K562 (cell line): ENCODE results near the gene UBFD1. TPM values are rescaled to one million over a fixed set of nuclear protein-coding genes. Genes with fewer than 3 reads are reported as not detected.
A peak's percentile ranks its signal among the peaks of the same experiment; 100 is the strongest.

ENCODE experiments used
- MIER1 ChIP-seq: fragments of 450-650 bp; IDR thresholded peaks from 2 replicates; pipeline ENCODE4 v1.6.1; 2016; ENCODE audit warnings: antibody characterized with exemption, mild to moderate bottlenecking, low read depth
- NR2C1 ChIP-seq, 2 experiments: fragments of 450-650 bp; IDR thresholded peaks; 2 replicates each; pipeline ENCODE4 v1.6.1; 2017; ENCODE audit warnings: mild to moderate bottlenecking in 2 of 2, antibody characterized with exemption in 1 of 2, inconsistent platforms in 1 of 2, missing compliant biosample characterization in 1 of 2, missing genetic modification characterization in 1 of 2
- TBP ChIP-seq: optimal IDR thresholded peaks from 2 replicates; pipeline ENCODE3; 2011; ENCODE audit warnings: low read depth, low read length, improper control_type of control experiment
- TCF3 ChIP-seq: sonication (generic); formaldehyde crosslinking; IDR thresholded peaks from 2 replicates; pipeline ENCODE4 v1.4.0; 2020; ENCODE audit warnings: mild to moderate bottlenecking, missing genetic modification reagents
- XRCC5 ChIP-seq: fragments of 200-400 bp; formaldehyde crosslinking; IDR thresholded peaks from 2 replicates; pipeline ENCODE4 v1.6.1; 2017; ENCODE audit warnings: low read depth, mild to moderate bottlenecking, low read length
- YY1 ChIP-seq, 3 experiments: IDR thresholded peaks; 2 replicates each; pipeline ENCODE4 v1.6.1; 2011; ENCODE audit warnings: low read length in 2 of 3, mild to moderate bottlenecking in 2 of 3, moderate library complexity in 2 of 3, borderline replicate concordance in 1 of 3, control low read depth in 1 of 3, low read depth in 1 of 3; ENCODE audit not compliant: insufficient read depth in 3 of 3, insufficient replicate concordance in 2 of 3, control insufficient read depth in 1 of 3, insufficient read length in 1 of 3; ENCODE audit errors: extremely low read depth in 1 of 3
- ZBTB1 ChIP-seq: sonication (generic); formaldehyde crosslinking; IDR thresholded peaks from 2 replicates; pipeline ENCODE4 v1.8.1; 2023; ENCODE audit warnings: missing genetic modification reagents, low read depth, mild to moderate bottlenecking, borderline replicate concordance
- ZFX ChIP-seq: sonication (generic); formaldehyde crosslinking; IDR thresholded peaks from 2 replicates; pipeline ENCODE4 v1.8.0; 2022; ENCODE audit warnings: mild to moderate bottlenecking, missing genetic modification reagents, moderate library complexity
- ZNF143 ChIP-seq: sonication (generic); formaldehyde crosslinking; IDR thresholded peaks from 2 replicates; pipeline ENCODE4 v1.9.0; 2022; ENCODE audit warnings: mild to moderate bottlenecking, missing genetic modification reagents
- polyA plus RNA-seq, 8 experiments: library from polyadenylated mRNA; depleted of rRNA in 4 of 8; stranded (reverse) in 5 of 8; unstranded in 3 of 8; fragments of >200 nt; fragmentation: Nextera tagmentation in 2 of 8; fragmentation: Illumina TruSeq in 1 of 8; extraction: Ambion mirVana in 2 of 8; extraction: Trizol in 1 of 8; gene quantifications; 2 replicates each; pipeline versions ENCODE4 v1.2.1 to v1.2.3, GENCODE V29; 2011 to 2014; ENCODE audit warnings: inconsistent platforms in 1 of 8, missing spikeins in 1 of 8
- total RNA-seq, 7 experiments: library from RNA; depleted of rRNA in 6 of 7; stranded (reverse); fragments of >200 nt in 6 of 7; fragmentation: Illumina TruSeq in 2 of 7; extraction: Trizol in 2 of 7; gene quantifications; 2 replicates each; pipeline versions ENCODE4 v1.2.1 to v1.2.3, GENCODE V29; 2011 to 2021; ENCODE audit warnings: low replicate concordance in 1 of 7
- TF ChIP-seq, protein P1 (sequence below), 2 experiments: fragments of 450-650 bp; formaldehyde crosslinking in 1 of 2; IDR thresholded peaks; 2 replicates each; pipeline versions ENCODE4 v1.4.0 to v1.6.1; 2014 to 2020; ENCODE audit warnings: mild to moderate bottlenecking in 2 of 2, borderline replicate concordance in 1 of 2, low read depth in 1 of 2
- TF ChIP-seq, protein P2 (sequence below): sonication (generic); formaldehyde crosslinking; IDR thresholded peaks from 2 replicates; pipeline ENCODE4 v1.8.1; 2023; ENCODE audit warnings: mild to moderate bottlenecking, missing genetic modification reagents
- TF ChIP-seq, protein P3 (sequence below): fragments of 250-450 bp; sonication (Bioruptor Pico); IDR thresholded peaks from 2 replicates; pipeline ENCODE4 v1.5.0; 2022; ENCODE audit warnings: mild to moderate bottlenecking

UBFD1 gene
- total and polyA plus RNA-seq, 9 of the 15 experiments (the other 6 are each of a cell fraction or from before 2014, with no cell fraction given) = 10.7 to 66.2 (median 34.0) TPM

DNA sequence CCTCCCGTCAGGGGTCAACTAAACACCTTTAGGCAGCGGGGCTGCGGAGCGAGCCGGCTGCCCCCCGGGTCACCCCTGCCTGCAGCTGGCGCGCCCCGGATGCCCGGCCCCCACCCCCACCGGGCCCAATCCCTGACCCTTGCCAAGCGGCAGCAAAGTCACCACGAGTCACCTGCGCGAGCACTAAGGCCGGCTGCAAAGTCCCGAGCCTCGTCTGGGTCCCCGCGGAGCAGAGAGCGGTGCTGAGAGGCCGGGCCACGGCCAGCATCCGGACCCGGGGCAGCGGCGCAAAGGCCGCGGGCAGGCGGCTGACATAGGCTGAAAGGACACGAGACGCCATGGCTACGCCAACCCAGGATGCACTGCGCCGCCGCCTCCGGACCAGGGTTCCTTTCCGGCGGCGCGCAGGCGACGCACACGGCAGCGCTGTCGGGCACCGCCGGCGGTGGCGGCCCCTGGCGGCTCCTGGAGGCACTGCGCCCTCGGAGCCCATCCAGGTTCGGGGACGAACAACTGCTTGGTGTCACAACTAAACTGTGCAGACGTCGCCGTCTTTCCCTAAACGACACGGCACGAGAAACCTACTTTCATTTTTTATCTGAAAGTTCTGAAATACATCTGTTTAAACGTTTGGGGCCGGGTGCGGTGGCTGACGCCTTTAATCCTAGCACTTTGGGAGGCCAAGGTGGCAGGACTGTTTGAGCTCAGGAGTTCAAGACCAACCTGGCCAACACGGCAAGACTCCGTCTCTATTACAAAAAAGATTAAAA lies 38.6 kb downstream of the UBFD1 start, which contains the start of gene NDUFAB1 (continued):
- TF ChIP-seq, protein P1, sequence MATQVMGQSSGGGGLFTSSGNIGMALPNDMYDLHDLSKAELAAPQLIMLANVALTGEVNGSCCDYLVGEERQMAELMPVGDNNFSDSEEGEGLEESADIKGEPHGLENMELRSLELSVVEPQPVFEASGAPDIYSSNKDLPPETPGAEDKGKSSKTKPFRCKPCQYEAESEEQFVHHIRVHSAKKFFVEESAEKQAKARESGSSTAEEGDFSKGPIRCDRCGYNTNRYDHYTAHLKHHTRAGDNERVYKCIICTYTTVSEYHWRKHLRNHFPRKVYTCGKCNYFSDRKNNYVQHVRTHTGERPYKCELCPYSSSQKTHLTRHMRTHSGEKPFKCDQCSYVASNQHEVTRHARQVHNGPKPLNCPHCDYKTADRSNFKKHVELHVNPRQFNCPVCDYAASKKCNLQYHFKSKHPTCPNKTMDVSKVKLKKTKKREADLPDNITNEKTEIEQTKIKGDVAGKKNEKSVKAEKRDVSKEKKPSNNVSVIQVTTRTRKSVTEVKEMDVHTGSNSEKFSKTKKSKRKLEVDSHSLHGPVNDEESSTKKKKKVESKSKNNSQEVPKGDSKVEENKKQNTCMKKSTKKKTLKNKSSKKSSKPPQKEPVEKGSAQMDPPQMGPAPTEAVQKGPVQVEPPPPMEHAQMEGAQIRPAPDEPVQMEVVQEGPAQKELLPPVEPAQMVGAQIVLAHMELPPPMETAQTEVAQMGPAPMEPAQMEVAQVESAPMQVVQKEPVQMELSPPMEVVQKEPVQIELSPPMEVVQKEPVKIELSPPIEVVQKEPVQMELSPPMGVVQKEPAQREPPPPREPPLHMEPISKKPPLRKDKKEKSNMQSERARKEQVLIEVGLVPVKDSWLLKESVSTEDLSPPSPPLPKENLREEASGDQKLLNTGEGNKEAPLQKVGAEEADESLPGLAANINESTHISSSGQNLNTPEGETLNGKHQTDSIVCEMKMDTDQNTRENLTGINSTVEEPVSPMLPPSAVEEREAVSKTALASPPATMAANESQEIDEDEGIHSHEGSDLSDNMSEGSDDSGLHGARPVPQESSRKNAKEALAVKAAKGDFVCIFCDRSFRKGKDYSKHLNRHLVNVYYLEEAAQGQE (IDR thresholded peaks at IDR 0.05; ENCODE audit: borderline replicate concordance) = peak; percentile 29; the same call in 1 of the 2 replicates
- TF ChIP-seq, protein P1 (CRISPR knock-in tag; IDR thresholded peaks at IDR 0.05; ENCODE audit: low read depth) = no peak
- TF ChIP-seq XRCC5 = peak; percentile 89
- TF ChIP-seq, protein P2, sequence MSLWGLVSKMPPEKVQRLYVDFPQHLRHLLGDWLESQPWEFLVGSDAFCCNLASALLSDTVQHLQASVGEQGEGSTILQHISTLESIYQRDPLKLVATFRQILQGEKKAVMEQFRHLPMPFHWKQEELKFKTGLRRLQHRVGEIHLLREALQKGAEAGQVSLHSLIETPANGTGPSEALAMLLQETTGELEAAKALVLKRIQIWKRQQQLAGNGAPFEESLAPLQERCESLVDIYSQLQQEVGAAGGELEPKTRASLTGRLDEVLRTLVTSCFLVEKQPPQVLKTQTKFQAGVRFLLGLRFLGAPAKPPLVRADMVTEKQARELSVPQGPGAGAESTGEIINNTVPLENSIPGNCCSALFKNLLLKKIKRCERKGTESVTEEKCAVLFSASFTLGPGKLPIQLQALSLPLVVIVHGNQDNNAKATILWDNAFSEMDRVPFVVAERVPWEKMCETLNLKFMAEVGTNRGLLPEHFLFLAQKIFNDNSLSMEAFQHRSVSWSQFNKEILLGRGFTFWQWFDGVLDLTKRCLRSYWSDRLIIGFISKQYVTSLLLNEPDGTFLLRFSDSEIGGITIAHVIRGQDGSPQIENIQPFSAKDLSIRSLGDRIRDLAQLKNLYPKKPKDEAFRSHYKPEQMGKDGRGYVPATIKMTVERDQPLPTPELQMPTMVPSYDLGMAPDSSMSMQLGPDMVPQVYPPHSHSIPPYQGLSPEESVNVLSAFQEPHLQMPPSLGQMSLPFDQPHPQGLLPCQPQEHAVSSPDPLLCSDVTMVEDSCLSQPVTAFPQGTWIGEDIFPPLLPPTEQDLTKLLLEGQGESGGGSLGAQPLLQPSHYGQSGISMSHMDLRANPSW (CRISPR knock-in tag) = no peak
- TF ChIP-seq TCF3 = peak; percentile 35; the same call in 1 of the 2 replicates
- 0 out of 2 replicates have a peak, but pooled peaks have one; percentile 27 for TF ChIP-seq MIER1
- peak; percentile 68 for TF ChIP-seq TBP
- peak; percentile 78 for TF ChIP-seq ZFX (CRISPR knock-in tag)
- peak; percentile 59 to 94 (median 90) for TF ChIP-seq YY1 (IDR thresholded peaks at IDR 0.05; ENCODE audit: borderline replicate concordance in 1 of 3, control insufficient read depth in 1 of 3, extremely low read depth in 1 of 3, insufficient read depth in 3 of 3, insufficient read length in 1 of 3, insufficient replicate concordance in 2 of 3, low read depth in 1 of 3, low read length in 2 of 3)
- TF ChIP-seq NR2C1 (IDR thresholded peaks at IDR 0.05) = no peak
- no peak for TF ChIP-seq NR2C1 (tag; IDR thresholded peaks at IDR 0.05)
- 0 out of 2 replicates have a peak, but pooled peaks have one; percentile 48 for TF ChIP-seq ZBTB1
- TF ChIP-seq, protein P3, sequence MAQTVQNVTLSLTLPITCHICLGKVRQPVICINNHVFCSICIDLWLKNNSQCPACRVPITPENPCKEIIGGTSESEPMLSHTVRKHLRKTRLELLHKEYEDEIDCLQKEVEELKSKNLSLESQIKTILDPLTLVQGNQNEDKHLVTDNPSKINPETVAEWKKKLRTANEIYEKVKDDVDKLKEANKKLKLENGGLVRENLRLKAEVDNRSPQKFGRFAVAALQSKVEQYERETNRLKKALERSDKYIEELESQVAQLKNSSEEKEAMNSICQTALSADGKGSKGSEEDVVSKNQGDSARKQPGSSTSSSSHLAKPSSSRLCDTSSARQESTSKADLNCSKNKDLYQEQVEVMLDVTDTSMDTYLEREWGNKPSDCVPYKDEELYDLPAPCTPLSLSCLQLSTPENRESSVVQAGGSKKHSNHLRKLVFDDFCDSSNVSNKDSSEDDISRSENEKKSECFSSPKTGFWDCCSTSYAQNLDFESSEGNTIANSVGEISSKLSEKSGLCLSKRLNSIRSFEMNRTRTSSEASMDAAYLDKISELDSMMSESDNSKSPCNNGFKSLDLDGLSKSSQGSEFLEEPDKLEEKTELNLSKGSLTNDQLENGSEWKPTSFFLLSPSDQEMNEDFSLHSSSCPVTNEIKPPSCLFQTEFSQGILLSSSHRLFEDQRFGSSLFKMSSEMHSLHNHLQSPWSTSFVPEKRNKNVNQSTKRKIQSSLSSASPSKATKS = no peak
- TF ChIP-seq ZNF143 (CRISPR knock-in tag) = peak; percentile 85
